GM18505 (cell line): ENCODE measurements around the gene CDHR3.
A peak's percentile ranks its signal among the peaks of the same experiment; 100 is the strongest.

Experiments
- ATAC-seq: cut with Tn5 transposase; IDR thresholded peaks from one replicate; pipeline ENCODE4 v1.9.1; 2021; ENCODE audit not compliant: unreplicated experiment
- POLR2A ChIP-seq: IDR thresholded peaks from 4 replicates; pipeline ENCODE4 v1.6.1; 2011; ENCODE audit warnings: borderline replicate concordance; ENCODE audit not compliant: insufficient read depth, insufficient read length; ENCODE audit errors: extremely low read depth

The CDHR3 gene

GRCh38 chr7:106012935-106013439, 49.9 kb downstream of the CDHR3 start:
- no peak for ATAC-seq
- TF ChIP-seq POLR2A: no peak

DNA sequence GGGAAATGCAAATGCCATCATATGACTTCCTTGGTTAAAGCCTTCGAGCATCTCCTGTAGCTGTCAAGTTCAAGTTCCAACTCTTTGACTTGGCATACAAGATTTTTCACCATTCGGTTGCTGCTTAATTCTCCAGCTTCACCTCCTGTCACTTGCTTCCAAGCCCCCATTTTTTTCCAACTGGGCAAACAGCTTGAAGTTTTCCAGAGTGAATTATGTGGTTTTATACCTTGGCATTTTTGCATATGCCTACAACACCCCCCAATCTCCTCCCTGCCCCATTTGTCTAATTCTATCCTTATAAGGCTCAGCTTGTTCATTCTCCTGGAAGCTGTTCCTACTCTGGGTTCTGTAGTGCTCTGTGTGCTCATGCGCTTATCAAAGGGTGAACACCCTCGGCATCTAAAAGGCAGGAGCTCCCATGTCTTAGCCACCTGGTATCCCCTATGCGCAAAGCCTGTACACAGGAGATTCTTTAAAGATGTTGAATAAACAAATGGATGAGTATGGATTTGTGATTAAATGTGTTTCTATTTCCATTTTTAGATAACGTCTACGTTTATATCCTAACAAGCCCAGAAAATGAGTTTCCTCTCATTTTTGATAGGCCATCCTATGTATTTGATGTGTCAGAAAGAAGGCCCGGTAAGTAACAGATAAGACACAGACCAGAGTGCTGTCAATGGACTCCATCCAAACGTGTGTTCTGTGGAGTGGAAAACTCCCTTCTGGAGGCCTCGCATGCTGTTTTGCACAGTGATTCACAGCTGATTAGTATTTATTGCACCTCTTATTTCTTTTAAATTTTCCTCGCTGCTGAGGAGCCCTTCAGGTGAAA, 52.5 kb downstream of the CDHR3 start:
- no peak for ATAC-seq

GRCh38 chr7:106016331-106016730, 53.3 kb downstream of the CDHR3 start:
- no peak for TF ChIP-seq POLR2A
- ATAC-seq: no peak

More for the DNA sequence above, 52.5 kb downstream of the CDHR3 start:
- no peak for TF ChIP-seq POLR2A

DNA sequence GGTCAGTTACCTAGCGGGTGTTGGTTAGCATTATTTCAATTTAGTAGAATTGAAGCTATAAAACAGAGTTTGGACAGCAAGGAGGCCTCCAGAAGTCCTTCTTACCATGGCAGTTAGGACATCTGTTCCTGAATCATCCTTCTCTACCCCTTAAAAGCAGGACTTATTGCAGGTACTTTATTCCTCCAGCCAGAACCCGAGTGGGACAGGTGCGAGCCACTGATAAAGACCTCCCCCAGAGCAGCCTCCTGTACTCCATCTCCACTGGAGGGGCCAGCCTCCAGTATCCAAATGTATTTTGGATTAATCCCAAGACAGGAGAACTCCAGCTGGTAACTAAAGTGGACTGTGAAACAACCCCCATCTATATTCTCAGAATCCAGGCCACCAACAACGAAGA, 54.6 kb downstream of the CDHR3 start:
- ATAC-seq: no peak
- TF ChIP-seq POLR2A: no peak

DNA sequence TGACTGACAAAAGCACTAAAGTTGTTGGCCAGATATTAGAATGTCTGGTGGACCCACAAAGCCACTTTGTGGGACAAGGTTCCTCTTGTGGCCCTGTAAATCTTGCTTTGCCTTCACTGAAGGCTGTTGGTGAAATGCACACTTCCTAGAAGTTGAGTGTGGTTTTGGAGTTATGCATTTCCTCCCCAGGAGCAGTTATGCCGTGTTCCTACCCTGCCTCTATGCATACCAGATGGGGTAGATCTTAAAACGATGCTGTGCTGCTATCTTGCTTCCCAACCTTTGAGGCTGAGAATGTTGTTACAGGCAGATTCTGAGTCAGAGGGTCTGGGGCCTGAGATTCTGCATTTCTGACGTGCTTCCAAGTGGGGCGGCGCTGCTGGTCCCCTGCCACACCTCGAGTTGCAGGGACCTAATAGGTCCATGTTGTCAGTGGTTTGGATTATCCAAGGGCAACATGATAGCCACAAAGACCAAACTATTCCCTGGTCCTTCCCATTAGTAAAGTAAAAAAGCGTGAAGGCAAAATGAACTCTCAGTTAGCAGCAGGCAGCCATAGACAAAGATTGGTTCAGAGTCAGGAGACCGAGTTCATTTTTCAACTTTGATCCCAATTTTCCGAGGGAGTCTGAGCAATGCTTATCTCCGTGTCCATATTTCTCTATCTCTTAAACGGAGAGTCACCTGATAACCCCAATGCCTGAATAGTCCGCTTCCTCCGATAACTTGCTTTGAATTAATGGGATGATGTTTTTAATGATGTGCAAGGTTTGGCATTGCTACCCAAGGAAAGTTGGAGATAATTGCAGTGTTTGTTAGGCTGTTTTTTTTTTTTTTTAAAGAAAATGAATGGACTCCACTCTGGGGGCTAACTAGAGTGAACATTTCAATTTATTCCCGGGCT, 55.8 kb downstream of the CDHR3 start:
- ATAC-seq: no peak
- no peak for TF ChIP-seq POLR2A

- no peak for TF ChIP-seq POLR2A
- no peak for ATAC-seq
Observed at GRCh38 chr7:106019470-106019820, 56.4 kb downstream of the CDHR3 start.

DNA sequence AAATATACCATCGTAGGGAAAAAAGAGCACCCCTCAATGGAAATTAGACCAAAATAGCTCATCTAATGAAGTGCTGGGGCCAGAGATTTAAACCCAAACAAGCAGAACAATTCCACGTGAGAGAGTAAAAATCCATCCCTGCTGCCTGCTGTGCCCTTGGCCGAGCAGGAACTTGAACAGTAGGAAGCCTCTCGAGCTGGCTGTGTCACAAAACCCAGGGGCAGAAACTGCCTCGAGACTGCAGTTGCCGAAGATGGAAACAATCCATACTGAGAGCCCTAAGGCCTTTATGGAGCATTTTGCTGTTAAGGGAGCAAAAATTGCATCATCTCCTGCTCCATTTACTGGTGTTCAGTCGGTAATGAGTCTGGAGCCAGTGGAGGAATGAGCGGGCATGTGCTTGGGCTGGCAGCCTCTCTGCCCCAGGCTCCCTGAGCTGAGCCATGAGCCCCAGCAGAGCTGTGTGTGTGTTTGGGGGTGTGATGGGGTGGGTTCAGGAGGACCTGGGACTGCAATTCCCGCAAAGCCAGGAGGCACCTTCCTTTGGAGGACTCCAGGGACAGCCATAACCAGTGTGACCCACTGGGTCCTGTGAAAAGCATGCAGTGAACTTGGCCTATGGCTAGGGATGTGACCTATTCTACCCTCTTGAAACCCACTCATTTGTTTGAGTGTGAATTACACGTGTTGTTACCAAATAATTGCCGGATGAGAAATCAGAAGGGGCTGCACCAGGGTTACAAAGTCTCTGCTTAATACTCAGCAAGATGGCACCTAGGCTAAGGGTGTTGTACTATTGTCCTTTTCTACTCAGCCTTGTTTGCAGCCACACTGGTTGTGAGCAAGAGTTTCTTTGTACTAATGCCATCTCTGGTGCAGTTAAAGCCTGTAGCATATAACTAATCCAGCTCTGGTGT, 58.3 kb downstream of the CDHR3 start:
- no peak for ATAC-seq

DNA sequence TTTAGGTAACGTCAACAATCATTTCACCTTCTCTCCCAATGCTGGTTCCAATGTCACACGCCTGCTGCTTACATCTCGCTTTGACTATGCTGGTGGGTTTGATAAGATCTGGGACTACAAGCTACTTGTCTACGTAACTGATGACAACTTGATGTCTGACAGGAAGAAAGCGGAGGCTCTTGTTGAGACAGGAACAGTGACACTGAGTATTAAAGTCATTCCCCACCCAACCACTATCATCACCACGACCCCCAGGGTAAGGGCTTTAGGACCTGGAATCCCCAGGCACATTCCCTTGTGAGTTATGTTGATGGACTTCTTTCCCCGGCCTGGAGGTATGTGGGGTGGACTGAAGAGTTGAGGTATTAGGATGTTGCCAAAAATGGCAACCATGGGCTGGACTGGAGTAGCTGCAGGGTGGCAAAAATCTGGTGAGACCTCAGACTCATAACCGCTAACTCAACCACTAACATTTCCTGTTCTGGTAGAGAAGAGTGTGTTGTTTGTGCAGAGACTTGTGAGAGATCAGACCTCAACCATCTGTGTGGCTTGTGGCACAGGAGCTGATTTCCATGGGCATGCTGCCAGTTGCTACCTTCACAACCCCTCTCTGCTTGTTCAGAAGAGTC, 59.2 kb downstream of the CDHR3 start:
- peak; percentile 64 for ATAC-seq
- no peak for TF ChIP-seq POLR2A

More for the DNA sequence above, 58.3 kb downstream of the CDHR3 start:
- TF ChIP-seq POLR2A: no peak

DNA sequence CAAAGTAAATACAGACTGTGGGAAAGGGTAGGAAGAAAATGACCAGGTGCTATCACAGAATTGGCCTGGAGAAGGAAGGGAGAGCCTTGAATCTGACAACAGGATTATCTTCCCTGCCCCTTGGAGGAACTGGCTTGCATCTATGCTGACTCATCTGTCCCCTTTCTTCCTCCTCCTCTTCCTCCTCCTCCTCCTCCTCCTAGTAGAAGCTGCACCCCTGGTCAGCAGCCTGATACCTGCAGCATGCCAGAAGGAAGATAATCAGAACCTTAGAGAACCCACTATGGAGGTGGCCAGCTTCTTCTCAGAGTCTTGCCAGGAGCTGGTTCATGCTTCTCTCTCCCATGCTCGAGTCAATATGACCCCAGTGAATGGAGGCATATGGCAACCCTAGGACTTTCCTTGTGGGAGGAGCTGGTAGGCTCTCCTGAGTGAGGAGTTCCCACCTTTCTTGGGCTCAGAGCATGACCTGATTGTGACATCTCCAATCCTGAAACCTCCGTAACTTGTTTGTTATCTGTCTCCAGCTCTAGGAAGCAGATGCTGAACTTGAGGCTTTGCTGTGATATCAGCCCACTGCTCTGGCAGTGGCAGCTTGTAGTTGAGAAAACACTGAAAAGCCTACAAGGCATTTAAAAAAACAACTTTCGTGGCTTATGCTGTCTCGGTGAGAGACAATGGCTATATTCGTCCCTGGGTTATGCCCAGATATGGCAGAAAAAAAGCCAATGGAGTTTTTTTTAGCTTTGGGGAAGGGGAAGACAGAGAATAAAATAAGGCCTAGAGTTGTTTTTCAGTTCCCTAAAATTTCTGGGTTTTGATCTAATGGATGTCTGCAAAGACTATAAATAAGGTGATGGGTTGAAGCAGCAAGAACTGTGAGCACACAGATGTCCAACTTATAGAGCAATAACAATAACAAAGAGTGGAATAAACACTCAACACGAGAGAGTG, 60.6 kb downstream of the CDHR3 start:
- no peak for TF ChIP-seq POLR2A
- no peak for ATAC-seq

DNA sequence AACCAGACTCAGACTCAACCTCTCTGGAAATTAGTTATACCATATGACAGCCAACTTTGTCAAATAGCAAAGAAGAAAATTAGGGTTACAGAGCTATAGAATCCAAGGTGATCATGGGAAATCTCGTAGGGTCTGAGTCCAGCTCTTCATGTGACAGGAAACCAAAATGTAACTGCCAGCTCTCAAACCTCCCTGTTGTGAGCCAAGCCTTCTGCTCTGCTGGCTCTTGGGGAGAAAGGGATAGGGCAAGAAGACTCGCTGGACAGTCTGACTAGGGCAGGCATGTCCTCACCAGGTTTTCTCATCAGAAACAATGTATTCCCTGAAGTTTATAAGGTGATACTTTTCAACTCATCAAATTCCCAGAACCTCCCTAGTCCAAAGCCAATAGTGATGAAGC, 63.0 kb downstream of the CDHR3 start:
- no peak for ATAC-seq
- TF ChIP-seq POLR2A: no peak

DNA sequence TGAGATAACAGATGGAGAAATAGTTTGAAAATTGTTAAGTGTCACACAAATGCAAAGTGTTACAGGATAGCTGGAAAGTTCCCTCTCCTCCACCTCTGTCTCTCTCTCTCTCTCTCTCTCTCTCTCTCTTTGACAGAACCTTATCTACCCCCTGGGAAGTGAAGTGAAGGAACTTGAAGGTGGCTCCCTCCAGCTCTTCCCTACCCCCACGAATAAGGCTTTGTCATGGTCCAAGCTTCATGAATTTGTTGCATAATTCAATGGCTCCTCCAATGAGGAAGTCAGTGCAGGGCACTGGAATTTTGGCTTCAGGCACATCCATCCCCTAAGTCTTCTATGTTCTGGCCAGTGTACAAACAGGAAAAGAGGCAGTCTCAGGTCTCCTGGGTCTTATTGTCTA, 66.4 kb downstream of the CDHR3 start:
- no peak for ATAC-seq
- no peak for TF ChIP-seq POLR2A
